Measurements from ENCODE around the gene IKZF1. TPM values are rescaled to one million over a fixed set of nuclear protein-coding genes. Genes with fewer than 3 reads are reported as not detected.

Gene IKZF1
- total and polyA plus RNA-seq, 9 of the 15 experiments (the other 6 are each of a cell fraction or from before 2014, with no cell fraction given): 12.6 to 85.3 (median 44.7) TPM

- H3K4me1 ChIP-seq (replicated peaks in 1 of 2; ENCODE audit: control insufficient read depth in 2 of 2, insufficient read depth in 2 of 2, low read length in 2 of 2): no peaks in the 10 kb centered on the region
- H3K79me2 ChIP-seq (ENCODE audit: control insufficient read depth, insufficient read depth, low read length): no peaks in the 10 kb centered on the region
- intact Hi-C loops (cut with micrococcal nuclease) (no loop called here), in situ Hi-C loops (cut with MboI) (no loop called here)
- CTCF ChIA-PET (ENCODE audit: low intra/inter-chr PET ratio): no interaction called here
- H3K27me3 ChIP-seq (ENCODE audit: control insufficient read depth in 2 of 2, insufficient read depth in 2 of 2, low read length in 2 of 2): no peaks in the 10 kb centered on the region
- TF ChIP-seq KHSRP (IDR thresholded peaks at IDR 0.05) (no peak), PURB (CRISPR knock-in tag; IDR thresholded peaks at IDR 0.05; ENCODE audit: low read depth) (no peak), ZNF696 (CRISPR knock-in tag; conservative IDR thresholded peaks at IDR 0.05) (no peak), E2F4 (CRISPR knock-in tag; IDR thresholded peaks at IDR 0.05; ENCODE audit: low read depth) (no peak), ARHGAP35 (IDR thresholded peaks at IDR 0.05; ENCODE audit: partially characterized antibody) (no peak), SMAD1 (IDR thresholded peaks at IDR 0.05; ENCODE audit: low read depth, low read length, partially characterized antibody) (no peak), EHMT2 (IDR thresholded peaks at IDR 0.05) (no peak), RBM22 (IDR thresholded peaks at IDR 0.05; ENCODE audit: low read depth, low read length, poor library complexity, severe bottlenecking) (no peak), CBX2 (IDR thresholded peaks at IDR 0.05; ENCODE audit: insufficient read depth, low read length, poor library complexity, severe bottlenecking) (no peak), PTBP1 (IDR thresholded peaks at IDR 0.05; ENCODE audit: low read depth, low read length) (no peak)
- POLR2A ChIA-PET: no interaction called here
- no peak overlapping the region for H3K9ac ChIP-seq (ENCODE audit: insufficient read depth in 1 of 2, low read depth in 2 of 2, low read length in 2 of 2)
- H3K4me2 ChIP-seq (ENCODE audit: insufficient read depth, low read length): no peak overlapping the region
- WGBS (ENCODE audit: insufficient coverage, low coverage, missing lambda C conversion rate): 100% methylated on average over 1 of the region's 1 CpG
- H3K27ac ChIP-seq (ENCODE audit: extremely low read depth, low read depth, low read length): no peak overlapping the region
- H3K4me3 ChIP-seq: no peak overlapping the region
- FAIRE-seq (no peak), DNase-seq (ENCODE audit: extremely low read depth in 1 of 4, low spot score in 3 of 4) (no peak), ATAC-seq (no peak)
- H3K9me1 ChIP-seq (ENCODE audit: control insufficient read depth, insufficient read depth, low read length): no peaks in the 10 kb centered on the region
- peaks cover 75% of the 10 kb centered on the region for H3K36me3 ChIP-seq (ENCODE audit: control insufficient read depth, insufficient read depth, low read length)
- no TSS peak for BruUV-seq (replicated peaks)
- no peaks in the 10 kb centered on the region for H3K9me3 ChIP-seq (replicated peaks; ENCODE audit: control insufficient read depth, insufficient read depth, low read depth, low read length)
- no peaks in the 10 kb centered on the region for H4K20me1 ChIP-seq (replicated peaks; ENCODE audit: control insufficient read depth, insufficient read depth, low read length)
- no peak overlapping the region for H2AFZ ChIP-seq (ENCODE audit: low read depth, low read length)
Observed at GRCh38 chr7:50399206-50399605, 94.7 kb downstream of the IKZF1 start.
